Measurements from ENCODE around the gene KIF11.
"Not testable (repeated sequence)": the region's sequence is repeated elsewhere in the genome, so short reads cannot be mapped to it uniquely, and the experiment has no call there.

The KIF11 gene

DNA sequence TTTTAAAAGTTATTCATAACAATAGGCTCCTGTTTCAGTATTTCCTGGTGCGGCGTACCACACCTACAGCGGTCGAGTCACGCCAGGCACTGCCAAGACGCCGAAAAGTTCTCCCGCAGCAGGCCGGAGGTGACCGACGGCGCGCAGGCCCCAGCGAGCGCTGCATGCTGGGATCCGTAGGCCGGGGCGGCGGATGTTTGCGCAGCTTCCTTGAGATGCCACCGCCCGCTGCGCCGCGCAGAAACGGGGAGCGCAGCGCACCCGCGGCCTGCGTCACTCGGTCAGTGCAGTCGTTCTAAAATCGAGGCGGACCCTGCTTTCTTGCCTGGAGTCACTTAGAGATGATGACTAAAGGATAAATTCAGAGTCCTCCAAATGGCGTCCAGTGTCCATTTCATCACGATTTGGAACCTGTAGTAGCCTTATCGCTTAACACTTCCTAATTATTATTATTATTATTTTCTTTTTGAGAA, 1.3 kb upstream of the KIF11 start:
- peak; percentile 82 for DNase-seq

DNA sequence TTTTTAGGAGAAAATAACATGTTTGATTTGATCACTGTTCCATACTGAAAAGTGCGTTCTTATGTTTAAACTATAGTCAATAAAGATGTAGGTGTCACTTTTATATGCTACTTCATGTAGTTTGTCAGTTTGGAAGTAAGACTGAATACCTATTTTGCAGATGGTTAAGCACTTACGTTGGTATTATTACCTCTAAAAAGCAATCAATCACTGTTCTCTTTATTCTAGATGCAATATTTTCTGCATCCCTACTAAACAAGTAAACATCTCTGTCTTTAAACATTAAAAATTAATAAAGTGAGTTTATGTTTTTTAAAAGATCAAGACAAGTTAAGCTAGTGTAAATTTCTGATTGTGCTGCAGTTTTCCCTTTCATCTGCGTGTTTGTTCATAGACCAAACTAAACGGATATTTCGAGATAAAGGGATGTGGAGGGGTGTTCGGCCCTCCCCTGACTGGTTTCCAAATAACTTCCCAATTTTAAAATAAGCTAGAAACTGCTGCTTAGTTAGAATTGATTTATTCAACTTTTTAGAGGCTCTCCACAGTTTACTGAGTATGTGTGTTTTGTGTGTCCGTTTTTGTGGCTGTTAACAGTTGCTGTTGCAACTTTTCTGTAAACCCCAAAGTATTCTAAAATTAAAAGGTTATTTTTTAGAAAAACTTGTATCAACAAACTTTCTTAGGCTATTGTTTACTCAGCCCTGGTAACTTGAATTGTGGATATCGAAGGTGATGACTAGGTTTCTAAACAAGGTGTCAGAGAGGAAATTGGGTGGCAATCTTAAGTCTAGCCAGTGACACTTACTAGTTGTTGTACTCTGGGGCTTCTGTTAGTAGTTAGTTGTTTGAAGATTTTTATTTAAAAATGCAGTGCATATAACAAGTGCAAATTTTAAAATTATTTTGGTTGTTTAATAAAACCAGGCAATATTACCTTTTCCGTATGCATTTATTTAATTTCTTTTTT, 974 bp downstream of the KIF11 start:
- no peak for DNase-seq

DNA sequence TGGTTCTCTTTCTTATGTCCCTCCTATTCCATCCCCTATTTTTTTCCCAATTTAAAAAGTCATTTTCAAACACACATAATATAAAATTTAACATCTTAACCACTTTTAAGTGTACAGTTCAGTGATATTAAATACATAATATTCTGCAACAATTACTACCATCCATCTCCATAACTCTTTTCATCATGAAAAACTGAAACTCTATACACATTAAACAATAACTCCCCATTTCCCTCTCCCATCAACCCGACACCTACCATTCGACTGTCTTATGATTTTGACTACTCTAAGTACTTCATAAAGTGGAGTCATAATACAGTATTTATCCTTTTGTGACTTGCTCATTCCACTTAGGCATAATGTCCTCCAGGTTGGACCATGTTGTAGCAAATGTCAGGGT, 2.6 kb downstream of the KIF11 start:
- DNase-seq, result no peak

DNA sequence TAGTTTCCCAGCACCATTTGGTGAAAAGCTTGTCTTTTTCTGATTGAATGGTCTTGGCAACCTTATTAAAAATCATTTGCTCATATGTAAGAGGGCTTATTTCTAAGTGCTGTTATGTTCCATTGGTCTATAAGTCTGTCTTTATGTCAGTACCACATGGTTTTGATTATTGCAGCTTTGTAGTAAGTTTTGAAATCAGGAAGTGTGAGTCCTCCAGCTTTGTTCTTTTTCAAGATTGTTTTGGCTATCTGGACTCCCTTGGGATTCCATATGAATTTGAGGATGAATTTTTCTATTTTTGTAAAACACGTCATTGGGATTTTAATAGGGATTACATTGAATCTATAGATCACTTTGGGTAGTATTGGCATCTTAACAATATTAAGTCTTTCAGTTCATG, 5.4 kb downstream of the KIF11 start:
- DNase-seq, result no peak

DNA sequence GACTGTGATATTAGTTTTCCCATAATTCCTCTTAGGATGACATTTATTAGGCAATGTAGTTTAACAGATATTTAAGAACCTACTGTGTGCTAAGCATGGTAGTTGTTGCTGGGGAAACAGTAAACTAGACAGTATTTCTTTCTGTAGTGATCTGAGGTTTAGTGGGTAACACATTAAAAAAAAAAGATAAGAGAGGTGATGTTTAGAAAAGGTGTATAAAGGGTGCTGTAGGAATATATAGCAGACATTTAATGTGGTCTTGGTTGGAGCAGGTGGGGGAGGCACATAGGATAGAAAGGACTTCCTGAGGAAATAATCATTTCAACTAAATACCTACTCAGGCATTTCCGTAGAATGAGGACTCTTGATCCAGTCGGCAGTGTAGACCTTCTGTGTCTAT, 11.9 kb downstream of the KIF11 start:
- no peak for DNase-seq

DNA sequence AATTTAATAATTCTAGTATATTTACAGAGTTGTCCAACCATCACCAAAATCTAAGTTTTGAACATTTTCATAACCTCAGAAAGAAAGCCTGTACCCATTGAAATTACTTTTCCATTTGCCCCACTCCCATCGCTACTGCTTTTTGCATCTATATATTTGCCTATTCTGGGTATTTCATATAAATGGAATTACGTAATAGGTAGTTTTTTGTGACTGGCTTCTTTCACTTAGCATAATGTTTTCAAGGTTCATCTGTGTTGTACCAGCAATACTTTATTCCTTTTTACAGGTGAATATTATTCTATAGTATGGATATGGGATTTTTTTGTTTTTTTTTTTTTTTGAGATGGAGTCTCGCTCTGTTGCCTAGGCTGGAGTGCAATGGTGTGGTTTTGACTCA, 22.6 kb downstream of the KIF11 start:
- no peak for DNase-seq

DNA sequence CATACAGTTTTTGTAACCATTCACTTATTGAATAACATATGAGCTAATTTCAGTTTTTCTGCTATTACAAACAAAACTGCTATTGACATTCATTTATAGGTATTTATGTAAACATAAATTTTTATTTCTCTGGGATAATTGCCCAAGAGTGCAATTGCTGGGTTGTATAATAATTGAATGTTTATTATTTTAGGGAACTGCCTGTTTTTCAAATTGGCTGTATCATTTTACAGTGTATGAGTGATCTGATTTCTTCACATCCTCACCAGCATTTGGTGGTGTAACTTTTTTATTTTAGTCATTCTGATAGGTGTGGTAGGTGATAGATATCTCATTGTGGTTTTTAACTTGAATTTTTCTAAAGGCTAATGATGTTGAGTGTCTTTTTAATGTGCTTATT, 26.4 kb downstream of the KIF11 start:
- no peak for DNase-seq

DNA sequence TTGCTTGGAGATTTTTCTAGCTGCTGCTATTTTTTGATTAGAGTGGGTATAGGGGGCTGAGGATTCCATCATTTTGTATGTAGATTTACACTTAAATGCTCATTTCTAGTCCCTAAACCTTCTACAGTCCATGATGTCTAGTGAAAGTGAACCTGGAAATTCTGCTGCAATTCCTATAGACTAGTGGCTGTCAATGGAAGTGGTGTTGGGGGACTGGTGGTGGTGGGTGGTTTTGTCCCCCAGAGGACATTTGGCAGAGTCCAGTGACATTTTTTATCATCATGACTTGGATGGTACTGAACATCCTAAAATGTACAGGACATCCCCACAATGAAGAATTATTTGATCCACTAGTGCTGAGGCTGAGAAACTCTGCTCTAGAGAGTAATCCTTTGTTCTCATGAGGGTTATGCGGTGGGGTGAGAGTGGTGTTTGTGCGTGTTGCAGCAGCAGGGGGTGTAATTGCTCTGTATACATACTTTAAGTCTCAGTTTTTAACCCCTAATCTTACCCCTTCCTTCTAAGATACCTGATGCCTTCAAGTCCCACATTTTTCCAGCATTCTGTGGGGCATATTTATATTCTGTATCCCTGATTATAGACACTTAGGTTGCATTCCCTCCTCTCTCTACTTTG, 35.0 kb downstream of the KIF11 start:
- no peak for DNase-seq

DNA sequence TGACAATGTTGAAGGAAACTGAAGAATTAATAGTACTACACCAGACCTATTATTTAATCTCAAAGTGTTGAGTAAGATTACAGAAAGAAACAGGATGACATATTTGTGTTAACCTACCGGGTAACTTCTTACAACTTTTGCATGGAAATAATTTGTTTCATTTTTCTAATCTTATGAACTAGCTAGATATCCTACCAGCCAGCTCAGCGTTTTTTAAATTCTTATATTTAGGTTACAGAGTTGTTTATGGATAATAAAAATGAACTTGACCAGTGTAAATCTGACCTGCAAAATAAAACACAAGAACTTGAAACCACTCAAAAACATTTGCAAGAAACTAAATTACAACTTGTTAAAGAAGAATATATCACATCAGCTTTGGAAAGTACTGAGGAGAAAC, 37.0 kb downstream of the KIF11 start:
- DNase-seq, result no peak

DNA sequence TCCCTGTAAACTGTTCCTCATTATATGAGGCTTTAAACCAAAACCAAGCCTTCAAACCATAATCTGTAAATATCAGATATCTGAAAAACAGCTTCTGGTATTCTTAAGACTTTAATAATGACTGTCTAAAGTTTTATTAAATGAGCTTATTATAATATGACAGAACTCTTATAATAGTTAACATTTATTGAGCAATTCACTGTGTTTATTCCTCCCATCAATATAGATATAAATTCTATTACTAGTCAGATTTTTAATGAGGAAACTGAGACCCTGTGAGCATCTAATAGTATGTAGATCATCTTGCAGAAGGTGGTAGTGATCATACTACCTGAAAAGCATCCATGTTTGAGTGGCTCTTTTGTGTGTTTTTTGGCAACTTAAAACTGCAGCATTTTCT, 45.1 kb downstream of the KIF11 start:
- DNase-seq, result no peak

DNA sequence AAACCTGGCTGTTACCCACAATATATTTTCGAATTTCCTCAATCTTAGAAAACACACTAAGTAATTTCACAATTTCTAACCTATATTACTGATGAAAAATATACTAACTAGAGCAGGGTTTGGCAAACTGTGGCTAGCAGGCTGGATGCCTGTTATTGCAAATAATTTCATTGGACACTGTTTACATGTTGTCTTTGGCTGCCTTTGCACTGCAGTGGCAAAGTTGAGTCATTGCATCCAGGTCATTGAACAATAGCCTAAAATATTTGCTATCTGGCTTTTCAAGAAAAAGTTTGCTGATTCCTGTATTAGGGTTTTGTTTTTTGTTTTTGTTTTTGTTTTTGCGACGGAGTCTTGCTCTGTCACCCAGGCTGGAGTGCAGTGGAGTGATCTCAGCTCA, 47.2 kb downstream of the KIF11 start:
- DNase-seq, result no peak

DNA sequence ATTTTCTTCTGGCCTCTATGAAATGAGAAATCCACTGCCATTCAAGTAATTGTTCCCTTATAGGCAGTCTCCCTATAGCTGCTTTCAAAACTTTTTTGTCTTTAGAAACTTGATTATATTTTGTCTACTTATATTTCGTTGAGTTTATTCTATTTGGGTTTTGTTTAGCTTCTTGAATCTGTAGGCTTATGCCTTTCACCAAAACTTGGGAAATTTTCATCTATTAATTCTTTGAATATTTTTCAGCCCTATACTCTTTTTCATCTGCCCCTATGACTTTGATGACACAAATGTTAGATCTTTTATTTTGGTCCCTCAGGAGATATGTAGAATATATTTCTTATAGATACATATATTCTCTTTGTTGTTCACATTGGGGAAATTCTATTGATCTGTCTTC, 48.6 kb downstream of the KIF11 start:
- no peak for DNase-seq

DNA sequence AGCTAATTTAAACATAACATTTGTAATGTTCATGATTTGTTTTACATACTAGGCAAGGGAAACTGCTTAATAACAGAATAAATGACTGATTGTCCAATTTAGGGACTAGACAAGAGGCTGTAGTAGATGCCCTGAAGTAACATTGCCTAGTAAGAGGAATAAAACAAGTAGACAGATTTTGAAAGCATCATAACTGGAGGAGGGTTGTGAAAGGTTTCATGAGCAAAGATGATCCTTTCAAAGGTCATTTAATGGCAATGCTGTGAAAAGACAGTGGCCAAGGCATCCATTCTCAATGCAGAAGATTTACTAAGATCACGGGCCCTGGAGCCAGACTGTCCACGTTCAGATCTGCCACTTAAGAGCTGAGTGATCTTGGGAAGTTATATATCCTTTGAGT, 52.0 kb downstream of the KIF11 start:
- no peak for DNase-seq

DNA sequence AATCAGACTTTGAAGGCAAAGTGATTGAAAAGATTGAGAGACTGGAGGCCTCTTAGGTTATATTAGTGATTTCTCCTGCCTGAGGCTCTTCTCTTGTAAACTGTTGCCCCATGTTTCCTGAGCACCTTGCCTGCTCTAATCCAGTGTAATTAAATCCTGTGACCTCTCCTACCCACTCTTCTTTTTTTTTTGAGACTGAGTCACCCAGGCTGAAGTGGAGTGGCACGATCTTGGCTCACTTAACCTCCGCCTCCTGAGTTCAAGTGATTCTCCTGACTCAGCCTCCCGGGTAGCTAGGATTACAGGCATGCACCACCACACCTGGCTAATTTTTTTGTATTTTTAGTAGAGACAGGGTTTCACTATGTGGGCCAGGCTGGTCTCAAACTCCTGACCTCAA, 57.9 kb downstream of the KIF11 start:
- not testable (repeated sequence) for DNase-seq

DNA sequence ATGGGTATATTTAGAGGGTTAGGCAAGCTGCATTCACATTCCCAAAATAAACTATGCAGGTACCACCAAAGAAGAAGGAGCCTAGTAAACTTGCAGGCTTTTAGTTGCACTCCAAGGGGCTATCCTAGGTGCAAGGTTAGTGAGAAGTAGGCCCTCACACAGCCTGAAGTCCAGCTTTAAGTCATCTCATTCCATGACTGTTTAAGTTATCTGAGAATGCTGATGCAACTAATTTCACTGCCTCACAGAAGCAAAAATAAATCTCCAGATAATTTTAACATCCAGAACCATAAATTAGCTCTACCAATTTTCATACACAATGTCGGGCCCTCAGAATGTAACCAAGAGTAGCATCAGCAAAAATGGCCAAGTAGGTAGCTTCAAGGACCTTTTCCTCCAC, 62.5 kb downstream of the KIF11 start:
- DNase-seq, result no peak

DNA sequence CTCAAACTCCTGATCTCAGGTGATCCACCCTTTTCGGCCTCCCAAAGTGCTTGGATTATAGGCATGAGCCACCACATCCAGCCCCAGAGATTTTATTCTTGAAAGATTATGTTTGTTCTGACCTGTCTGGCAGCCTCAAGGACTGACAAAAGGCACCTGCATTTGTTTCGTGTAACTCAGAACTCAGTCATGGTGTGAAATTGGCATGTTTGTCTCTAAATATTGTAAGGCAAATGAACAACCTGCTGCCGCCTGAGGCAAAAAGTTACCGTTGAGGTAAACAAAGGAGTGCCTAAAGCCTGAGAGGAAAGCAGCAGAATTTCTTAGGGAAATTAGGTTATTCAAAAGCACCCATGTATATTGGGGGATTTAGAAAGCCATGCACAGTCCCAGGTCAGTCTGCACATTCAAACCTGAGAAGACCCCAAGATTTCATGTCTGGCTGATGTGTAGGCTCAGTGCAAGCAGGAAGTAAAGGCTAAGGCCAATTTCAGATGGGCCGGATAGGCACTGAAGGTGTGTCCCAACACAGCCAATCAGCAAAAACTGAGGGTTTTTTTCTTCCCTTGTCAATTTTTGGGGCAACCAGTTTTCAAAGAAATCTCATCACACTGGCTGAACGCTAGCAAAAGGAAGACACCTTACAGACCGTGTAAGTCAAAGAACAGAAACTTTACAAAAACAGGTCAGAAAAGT, 63.5 kb downstream of the KIF11 start:
- no peak for DNase-seq

DNA sequence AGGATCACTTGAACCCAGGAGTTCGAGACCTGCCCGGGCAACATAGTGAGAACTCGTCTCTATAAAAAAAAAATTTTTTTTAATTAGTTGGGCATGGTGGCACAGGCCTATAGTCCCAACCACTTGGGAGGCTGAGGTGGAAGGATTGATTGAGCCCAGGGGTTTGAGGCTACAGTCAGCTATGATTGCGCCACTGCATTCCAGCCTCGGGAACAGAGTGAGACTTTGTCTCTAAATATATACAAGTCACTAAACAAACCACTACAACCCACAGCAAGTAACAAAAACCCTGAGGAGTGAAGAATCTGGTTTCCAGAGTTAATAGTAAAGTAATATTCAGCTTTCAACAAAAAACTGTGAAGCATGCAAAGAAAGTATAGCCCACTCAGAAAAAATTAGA, 64.1 kb downstream of the KIF11 start:
- DNase-seq, result no peak

DNA sequence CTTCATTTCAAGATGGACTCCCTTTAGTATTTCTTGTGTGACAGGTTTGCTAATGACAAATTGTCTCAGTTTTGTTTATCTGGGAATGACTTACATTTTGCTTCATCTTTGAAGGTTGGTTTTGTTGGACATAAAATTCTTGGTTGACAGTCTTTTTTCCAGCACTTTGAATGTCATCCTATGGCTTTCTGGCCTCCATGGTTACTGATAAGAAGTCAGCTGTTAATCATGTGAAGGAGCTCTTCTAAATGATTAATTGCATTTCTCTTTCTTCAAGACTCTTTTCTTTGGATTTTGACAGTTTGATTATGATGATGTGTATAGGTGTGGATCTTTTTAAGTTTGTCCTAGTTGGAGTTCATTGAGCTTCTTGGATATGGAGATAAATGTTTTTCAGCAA, 69.9 kb downstream of the KIF11 start:
- DNase-seq, result no peak

DNA sequence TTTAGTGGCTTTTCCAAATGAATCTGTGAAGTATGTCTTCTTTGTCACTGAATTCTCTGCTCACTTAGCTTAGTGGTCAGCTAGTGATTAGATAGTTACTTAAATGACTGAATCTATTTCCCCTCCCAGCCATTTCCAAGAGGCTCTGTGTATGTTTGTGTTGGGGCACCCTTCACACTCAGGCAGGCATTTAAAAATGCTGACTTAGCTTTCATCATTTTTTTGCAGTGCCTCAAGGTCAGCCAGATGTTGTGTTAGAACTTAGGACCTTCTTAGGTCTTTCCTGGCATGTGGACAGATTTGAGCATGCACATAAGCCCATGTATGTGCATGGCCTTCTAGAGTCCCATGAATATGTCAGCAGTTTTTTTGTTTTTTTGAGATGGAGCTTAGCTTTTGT, 71.4 kb downstream of the KIF11 start:
- no peak for DNase-seq

DNA sequence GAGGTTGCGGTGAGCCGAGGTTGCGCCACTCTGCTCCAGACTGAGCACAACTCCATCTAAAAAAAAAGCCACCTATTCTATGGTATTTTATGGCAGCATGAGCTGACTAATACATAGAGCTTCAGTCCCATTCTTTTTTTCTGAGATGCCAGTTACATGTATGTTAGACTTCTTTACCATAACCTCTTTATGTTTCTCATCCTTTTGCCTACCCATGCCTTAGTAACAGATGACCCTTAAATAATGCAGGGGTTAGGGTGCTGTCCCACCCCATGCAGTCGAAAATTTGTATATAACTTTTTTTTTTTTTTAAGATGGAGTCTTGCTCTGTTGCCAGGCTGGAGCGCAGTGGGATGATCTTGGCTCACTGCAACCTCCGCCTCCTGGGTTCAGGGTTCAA, 74.1 kb downstream of the KIF11 start:
- DNase-seq, result no peak

DNA sequence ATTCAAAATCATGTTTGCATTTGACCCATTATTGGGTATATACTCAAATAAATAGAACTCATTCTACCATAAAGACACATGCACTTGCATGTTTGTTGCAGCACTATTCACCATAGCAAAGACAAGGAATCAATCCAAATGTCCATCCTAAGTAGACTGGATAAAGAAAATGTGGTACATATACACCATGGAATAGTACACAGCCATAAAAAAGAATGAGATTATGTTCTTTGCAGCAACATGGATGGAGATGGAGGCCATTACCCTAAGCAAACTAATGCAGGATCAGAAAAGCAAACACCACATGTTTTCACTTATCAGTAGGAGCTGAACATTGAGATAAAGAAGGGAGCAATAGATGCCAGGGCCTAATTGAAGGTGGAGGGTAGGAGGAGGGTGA, 84.8 kb downstream of the KIF11 start:
- DNase-seq, result no peak

DNA sequence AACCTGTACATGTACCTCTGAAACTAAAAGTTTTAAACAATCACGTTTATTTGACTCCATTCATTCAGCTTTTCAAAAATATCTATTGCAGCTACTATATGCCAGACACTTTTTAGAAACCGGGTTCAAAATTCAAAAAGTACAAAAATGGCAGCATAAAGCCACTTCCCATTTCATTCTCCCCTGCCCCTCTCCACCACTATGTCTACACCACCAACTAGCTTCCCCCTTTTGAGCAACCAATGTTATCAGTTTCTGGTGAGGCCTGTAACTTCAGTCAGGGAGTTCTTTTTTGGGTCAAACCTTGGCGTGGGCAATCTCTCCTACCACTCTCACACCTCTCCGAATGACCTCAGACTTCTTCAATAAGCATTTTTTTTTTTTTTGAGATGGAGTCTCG, 85.3 kb downstream of the KIF11 start:
- no peak for DNase-seq

DNA sequence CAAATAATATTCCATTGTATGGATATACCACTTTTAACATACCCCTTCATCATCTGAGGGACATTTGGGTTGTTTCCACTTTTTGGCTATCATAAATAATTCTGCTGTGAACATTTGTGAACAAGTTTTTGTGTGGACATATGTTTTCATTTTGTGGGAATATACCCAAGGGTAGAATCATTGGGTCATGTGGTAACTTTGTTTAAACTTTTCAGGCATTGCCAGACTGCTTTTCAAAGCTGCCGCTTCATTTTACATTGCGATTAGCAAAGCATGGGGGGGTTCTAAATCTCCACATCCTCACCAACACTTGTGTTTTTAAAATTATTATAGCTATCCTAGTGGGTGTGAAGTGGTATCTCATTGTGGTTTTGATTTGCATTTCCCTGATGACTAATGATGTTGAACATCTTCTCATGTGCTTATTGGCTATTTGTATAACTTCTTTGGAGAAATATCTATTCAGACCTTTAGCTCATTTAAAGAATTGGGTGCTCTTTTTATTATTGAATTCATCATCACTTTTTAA, 88.4 kb downstream of the KIF11 start:
- no peak for DNase-seq

DNA sequence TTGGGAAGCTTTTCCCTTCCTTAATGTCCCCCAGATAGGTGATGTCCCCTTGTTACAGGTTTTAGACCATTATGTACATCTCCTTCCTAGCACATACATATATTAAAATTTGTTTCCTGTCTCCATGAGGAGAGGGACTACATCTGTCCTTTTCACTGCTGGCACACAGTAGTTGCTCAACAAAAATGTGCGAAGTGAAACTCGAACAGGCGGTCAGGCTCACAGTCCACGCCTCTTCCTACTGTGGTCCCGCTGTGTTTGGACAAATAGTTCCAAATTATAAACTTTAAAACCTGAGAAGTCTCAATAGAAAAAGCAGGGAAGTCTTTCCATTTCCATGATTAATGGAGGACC, 95.6 kb downstream of the KIF11 start:
- DNase-seq, result no peak

All from T1000 (cell line).